Lung (tissue), 12 donors: Measurements from ENCODE around the gene TEDDM1. TPM values are rescaled to one million over a fixed set of nuclear protein-coding genes. Genes with fewer than 3 reads are reported as not detected.
"Not testable (repeated sequence)": the region's sequence is repeated elsewhere in the genome, so short reads cannot be mapped to it uniquely, and the experiment has no call there.

Experiments
- ATAC-seq: fragments of 200-7000 bp; cut with Tn5 transposase; one replicate; pipeline ENCODE4 v1.9.1; 2020; ENCODE audit warnings: moderate number of reproducible peaks; ENCODE audit not compliant: insufficient read depth, low FRiP score
- DNase-seq, 3 donors: peaks; one replicate each; pipeline ENCODE4 v3.0.0-alpha.2; 2013 to 2017
- H3K27ac ChIP-seq, 2 donors: one replicate each; pipeline ENCODE4 v1.5.1; 2013; ENCODE audit warnings: mild to moderate bottlenecking in 2 of 2, moderate library complexity in 2 of 2, control low read depth in 1 of 2, inconsistent platforms in 1 of 2, low read depth in 1 of 2, low read length in 1 of 2
- H3K27me3 ChIP-seq, 3 donors: one replicate each; pipeline ENCODE4 v1.5.1; 2013; ENCODE audit warnings: low read length in 2 of 3; ENCODE audit not compliant: control insufficient read depth in 3 of 3, insufficient read depth in 3 of 3
- H3K36me3 ChIP-seq, 4 donors: one replicate each; pipeline ENCODE4 v1.5.1; 2013; ENCODE audit warnings: low read length in 4 of 4, mild to moderate bottlenecking in 1 of 4, moderate library complexity in 1 of 4; ENCODE audit not compliant: control insufficient read depth in 4 of 4, insufficient read depth in 4 of 4
- H3K4me1 ChIP-seq, 5 donors: one replicate each; pipeline ENCODE4 v1.5.1; 2013; ENCODE audit warnings: low read length in 5 of 5, mild to moderate bottlenecking in 2 of 5, moderate library complexity in 1 of 5; ENCODE audit not compliant: control insufficient read depth in 5 of 5, insufficient read depth in 5 of 5
- H3K4me3 ChIP-seq: one replicate; pipeline ENCODE4 v1.5.1; 2013; ENCODE audit warnings: mild to moderate bottlenecking, control low read depth, moderate library complexity
- H3K9ac ChIP-seq, 2 donors: one replicate each; pipeline ENCODE4 v1.5.1; 2013; ENCODE audit warnings: low read length in 2 of 2, control low read depth in 1 of 2; ENCODE audit not compliant: insufficient read depth in 1 of 2
- H3K9me3 ChIP-seq, 4 donors: one replicate each; pipeline ENCODE4 v1.5.1; 2013; ENCODE audit warnings: low read length in 3 of 4, mild to moderate bottlenecking in 1 of 4, moderate library complexity in 1 of 4; ENCODE audit not compliant: control insufficient read depth in 4 of 4, insufficient read depth in 3 of 4
- WGBS, 2 donors: extraction: QIAGEN DNeasy Blood & Tissue Kit; methylation state at CpG; one replicate each; pipeline ENCODE4 v1.1.7; 2013; 5-methylcytosine and 5-hydroxymethylcytosine counted together
- polyA plus RNA-seq, 2 donors: library from polyadenylated mRNA; stranded (reverse); fragments of 200-250 nt; gene quantifications; one replicate each; pipeline ENCODE4 v1.2.1, GENCODE V29; 2013
- total RNA-seq, 2 donors: library from RNA; depleted of rRNA in 1 of 2; stranded (reverse); fragments of >200 nt in 1 of 2; gene quantifications; one replicate each; pipeline ENCODE4 v1.2.1, GENCODE V29; 2014 to 2021
- TF ChIP-seq, protein P1 (sequence below): IDR thresholded peaks from 2 replicates; pipeline ENCODE4 v1.5.1; 2012; ENCODE audit warnings: mild to moderate bottlenecking; ENCODE audit errors: control extremely low read depth, extremely low read depth
- donor health status: control.
- donor health status: control.
- donor health status: Bipolar disorder and iron deficiency.
- donor health status: healthy.
- donor health status: DM: yes; HTN: yes; CAD: no.

The TEDDM1 gene
- total and polyA plus RNA-seq, 4 donors = not detected

DNA sequence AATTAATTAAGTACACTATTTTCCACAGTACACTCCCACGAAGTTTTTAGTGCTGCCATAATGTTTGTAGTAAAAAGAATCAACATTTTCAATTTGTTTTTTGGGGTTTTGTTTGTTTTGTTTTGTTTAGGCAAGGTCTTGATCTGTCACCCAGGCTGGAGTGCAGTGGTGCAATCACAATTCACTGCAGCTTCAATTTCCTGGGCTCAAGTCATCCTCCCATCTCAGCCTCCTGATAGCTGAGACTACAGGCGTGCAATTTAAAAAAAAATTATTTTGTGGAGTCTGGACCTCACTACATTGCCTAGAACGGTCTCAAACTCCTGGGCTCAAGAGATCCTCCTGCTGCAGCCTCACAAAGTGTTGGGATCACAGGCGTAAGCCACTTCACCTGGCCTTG lies 20.3 kb downstream of the TEDDM1 start:
- no peak for ATAC-seq
- no peak overlapping the region for H3K4me3 ChIP-seq
- no peaks in the 10 kb centered on the region for H3K9me3 ChIP-seq
- peak overlapping the region in 1 of 2 donors; percentile 7 for H3K27ac ChIP-seq
- TF ChIP-seq, protein P1, sequence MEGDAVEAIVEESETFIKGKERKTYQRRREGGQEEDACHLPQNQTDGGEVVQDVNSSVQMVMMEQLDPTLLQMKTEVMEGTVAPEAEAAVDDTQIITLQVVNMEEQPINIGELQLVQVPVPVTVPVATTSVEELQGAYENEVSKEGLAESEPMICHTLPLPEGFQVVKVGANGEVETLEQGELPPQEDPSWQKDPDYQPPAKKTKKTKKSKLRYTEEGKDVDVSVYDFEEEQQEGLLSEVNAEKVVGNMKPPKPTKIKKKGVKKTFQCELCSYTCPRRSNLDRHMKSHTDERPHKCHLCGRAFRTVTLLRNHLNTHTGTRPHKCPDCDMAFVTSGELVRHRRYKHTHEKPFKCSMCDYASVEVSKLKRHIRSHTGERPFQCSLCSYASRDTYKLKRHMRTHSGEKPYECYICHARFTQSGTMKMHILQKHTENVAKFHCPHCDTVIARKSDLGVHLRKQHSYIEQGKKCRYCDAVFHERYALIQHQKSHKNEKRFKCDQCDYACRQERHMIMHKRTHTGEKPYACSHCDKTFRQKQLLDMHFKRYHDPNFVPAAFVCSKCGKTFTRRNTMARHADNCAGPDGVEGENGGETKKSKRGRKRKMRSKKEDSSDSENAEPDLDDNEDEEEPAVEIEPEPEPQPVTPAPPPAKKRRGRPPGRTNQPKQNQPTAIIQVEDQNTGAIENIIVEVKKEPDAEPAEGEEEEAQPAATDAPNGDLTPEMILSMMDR = no peak
- H3K27me3 ChIP-seq = no peaks in the 10 kb centered on the region
- no peak for DNase-seq
- peaks cover 0 to 7% (median 0%) of the 10 kb centered on the region in 5 donors for H3K4me1 ChIP-seq
- WGBS, 2 donors = 84 to 91% methylated on average over 4 of the region's 4 CpGs
- H3K9ac ChIP-seq = no peak overlapping the region
- H3K36me3 ChIP-seq = peaks cover 22 to 35% (median 27%) of the 10 kb centered on the region in 4 donors

DNA sequence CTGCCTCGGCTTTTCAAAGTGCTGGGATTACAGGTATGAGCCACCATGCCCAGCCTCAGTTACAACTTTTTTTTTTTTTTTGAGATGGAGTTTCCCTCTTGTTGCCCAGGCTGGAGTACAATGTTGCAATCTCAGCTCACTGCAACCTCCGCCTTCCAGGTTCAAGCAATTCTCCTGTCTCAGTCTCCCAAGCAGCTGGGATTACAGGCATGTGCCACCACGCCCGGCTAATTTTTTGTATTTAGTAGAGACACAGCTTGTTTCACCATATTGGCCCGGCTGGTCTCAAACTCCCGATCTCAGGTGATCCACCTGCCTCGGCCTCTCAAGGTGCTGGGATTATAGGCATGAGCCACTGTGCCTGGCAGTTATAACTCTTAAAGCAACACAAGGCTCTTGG lies 20.7 kb downstream of the TEDDM1 start:
- H3K4me3 ChIP-seq, H3K4me1 ChIP-seq, ATAC-seq, H3K27me3 ChIP-seq, H3K27ac ChIP-seq, DNase-seq, H3K9me3 ChIP-seq, H3K9ac ChIP-seq: not testable (repeated sequence)
- WGBS, 2 donors = 76 to 83% methylated on average over 7 of the region's 7 CpGs
- peaks cover 20 to 32% (median 25%) of the 10 kb centered on the region in 4 donors for H3K36me3 ChIP-seq

DNA sequence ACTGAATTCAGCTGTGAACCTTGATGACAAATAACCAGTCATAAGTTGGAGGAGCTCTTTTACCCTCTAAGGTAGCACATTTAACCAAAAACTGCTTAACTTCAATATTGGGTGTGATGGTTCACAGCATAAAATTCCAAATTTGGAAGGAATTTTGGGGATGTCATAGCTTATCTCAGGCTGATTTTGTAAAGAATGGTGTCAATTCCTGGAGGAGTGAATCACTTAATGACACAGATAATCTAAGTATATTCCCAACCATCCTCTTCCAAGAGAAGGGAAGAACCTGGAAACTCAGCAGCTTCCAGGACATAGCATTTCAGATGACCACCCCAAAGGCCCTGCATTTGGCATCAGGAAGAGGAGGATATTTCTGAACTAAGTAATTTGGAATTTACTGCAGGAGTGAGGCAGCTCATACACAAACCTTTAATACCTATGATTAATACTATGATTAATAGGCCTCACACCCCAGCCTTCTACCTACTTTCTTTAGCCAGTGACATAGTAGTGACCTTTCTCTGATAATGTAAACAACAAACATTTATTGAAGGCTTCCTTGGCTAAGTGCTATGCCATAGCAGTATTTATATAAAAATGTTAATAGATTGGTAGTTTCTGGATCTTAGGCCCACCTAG lies 23.4 kb downstream of the TEDDM1 start:
- H3K27ac ChIP-seq = peak overlapping the region in 1 of 2 donors; percentile 24

DNA sequence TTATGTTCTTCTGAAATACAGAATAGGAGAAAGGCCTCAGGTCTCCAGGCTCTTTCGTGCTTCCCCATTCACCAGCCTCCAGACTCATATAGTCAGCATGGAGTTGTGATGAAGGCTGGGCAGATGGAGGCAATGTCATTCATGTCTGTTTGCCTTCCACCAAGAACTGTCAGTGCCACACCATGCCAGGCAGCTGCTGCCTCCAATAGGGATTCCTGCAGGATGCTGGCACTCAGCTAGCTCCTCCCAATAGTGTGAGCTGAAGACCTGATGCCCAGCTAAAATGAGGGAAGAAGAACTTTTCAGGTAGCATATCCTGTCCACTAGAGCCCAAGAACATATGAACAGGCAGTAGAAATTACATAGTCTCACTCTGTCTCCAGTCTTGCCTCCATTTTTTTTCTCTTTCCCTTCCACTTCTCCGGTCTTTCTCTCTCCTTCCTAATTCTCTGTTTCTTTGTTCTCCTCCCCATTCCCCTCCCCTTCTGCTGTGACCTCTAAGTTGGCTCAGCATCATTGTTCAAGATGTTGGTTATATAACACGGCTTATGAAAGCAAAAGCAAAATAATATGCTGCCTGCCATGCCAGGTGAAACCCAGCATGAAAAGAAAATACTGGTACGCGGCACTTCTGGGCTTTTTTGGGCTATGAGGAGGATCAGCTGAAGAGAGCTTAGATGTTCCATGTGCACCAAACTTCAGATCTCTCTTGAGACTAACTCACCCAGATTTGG lies 26.2 kb downstream of the TEDDM1 start:
- ATAC-seq (no peak), DNase-seq (no peak)
- Histone ChIP-seq H3K36me3 (no peaks in the 10 kb centered on the region), H3K4me3 (no peak overlapping the region), H3K4me1 (peaks cover 0 to 6% (median 0%) of the 10 kb centered on the region in 5 donors), H3K27me3 (no peaks in the 10 kb centered on the region), H3K9me3 (no peaks in the 10 kb centered on the region), H3K9ac (no peak overlapping the region), H3K27ac (no peak overlapping the region)
- TF ChIP-seq, protein P1 = no peak
- 71 to 82% methylated on average over 5 of the region's 5 CpGs for WGBS, 2 donors

More for the DNA sequence above, 23.4 kb downstream of the TEDDM1 start:
- Histone ChIP-seq H3K4me3 (no peak overlapping the region), H3K36me3 (peaks cover 2 to 9% (median 3%) of the 10 kb centered on the region in 4 donors), H3K9me3 (no peaks in the 10 kb centered on the region), H3K27me3 (no peaks in the 10 kb centered on the region), H3K4me1 (peaks cover 0 to 6% (median 0%) of the 10 kb centered on the region in 5 donors), H3K9ac (no peak overlapping the region)
- DNase-seq (no peak), ATAC-seq (no peak)
- TF ChIP-seq, protein P1 = no peak
